H1 (cell line): ENCODE measurements around the gene OSTN. TPM values are rescaled to one million over a fixed set of nuclear protein-coding genes. Genes with fewer than 3 reads are reported as not detected.

ENCODE experiments used
- ASH2L ChIP-seq: fragments of 200-600, 300-600 bp; sonication (generic); IDR thresholded peaks from one replicate; pipeline ENCODE4 v1.7.1; 2017; ENCODE audit warnings: low read length
- polyA plus RNA-seq, 7 experiments: library from polyadenylated mRNA; depleted of rRNA in 3 of 7; stranded (reverse) in 5 of 7; unstranded in 2 of 7; fragments of >200 nt in 5 of 7; fragments of 200-250 nt in 2 of 7; gene quantifications; 1 replicate in 5 of 7; 2 replicates in 1 of 7; 4 replicates in 1 of 7; pipeline versions ENCODE4 v1.2.1 to v1.2.3, GENCODE V29; 2011 to 2013; ENCODE audit warnings: missing spikeins in 2 of 7, mixed read lengths in 2 of 7
- total RNA-seq: library from RNA; stranded (reverse); fragmentation: NEBNext Ultra II Directional; extraction: Animal tissue kit (Norgen Biotek cat#: 25700); gene quantifications from 2 replicates; pipeline ENCODE4 v1.2.1, GENCODE V29; 2021
- TF ChIP-seq, protein P1 (sequence below): fragments of 300-600 bp; sonication (generic); IDR thresholded peaks from 2 replicates; pipeline ENCODE4 v1.7.1; 2012; ENCODE audit warnings: low read length, moderate library complexity, mild to moderate bottlenecking, inconsistent platforms; ENCODE audit not compliant: insufficient replicate concordance

The OSTN gene
- total and polyA plus RNA-seq, 2 of the 8 experiments (the other 6 are each of a cell fraction or from before 2014, with no cell fraction given): not detected

DNA sequence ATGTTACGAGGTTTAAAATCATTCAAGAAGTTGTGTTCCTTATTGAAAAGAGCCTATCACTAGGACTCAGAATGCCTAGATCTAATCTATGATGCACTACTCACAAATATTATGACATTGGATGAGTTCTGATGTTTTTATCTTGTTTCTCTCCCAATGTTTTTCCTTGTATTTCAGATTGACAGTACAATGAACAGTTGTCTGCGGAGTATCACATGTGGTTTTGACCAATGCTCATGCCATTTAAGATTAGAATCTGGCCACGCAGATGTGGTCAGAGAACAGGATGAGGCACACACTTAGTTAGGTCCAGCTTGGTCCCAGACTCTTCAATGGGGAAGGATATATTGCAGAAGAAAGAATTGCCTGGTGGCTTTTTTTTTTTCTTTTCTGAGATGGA lies 104.6 kb downstream of the OSTN start (continued):
- TF ChIP-seq, protein P1, sequence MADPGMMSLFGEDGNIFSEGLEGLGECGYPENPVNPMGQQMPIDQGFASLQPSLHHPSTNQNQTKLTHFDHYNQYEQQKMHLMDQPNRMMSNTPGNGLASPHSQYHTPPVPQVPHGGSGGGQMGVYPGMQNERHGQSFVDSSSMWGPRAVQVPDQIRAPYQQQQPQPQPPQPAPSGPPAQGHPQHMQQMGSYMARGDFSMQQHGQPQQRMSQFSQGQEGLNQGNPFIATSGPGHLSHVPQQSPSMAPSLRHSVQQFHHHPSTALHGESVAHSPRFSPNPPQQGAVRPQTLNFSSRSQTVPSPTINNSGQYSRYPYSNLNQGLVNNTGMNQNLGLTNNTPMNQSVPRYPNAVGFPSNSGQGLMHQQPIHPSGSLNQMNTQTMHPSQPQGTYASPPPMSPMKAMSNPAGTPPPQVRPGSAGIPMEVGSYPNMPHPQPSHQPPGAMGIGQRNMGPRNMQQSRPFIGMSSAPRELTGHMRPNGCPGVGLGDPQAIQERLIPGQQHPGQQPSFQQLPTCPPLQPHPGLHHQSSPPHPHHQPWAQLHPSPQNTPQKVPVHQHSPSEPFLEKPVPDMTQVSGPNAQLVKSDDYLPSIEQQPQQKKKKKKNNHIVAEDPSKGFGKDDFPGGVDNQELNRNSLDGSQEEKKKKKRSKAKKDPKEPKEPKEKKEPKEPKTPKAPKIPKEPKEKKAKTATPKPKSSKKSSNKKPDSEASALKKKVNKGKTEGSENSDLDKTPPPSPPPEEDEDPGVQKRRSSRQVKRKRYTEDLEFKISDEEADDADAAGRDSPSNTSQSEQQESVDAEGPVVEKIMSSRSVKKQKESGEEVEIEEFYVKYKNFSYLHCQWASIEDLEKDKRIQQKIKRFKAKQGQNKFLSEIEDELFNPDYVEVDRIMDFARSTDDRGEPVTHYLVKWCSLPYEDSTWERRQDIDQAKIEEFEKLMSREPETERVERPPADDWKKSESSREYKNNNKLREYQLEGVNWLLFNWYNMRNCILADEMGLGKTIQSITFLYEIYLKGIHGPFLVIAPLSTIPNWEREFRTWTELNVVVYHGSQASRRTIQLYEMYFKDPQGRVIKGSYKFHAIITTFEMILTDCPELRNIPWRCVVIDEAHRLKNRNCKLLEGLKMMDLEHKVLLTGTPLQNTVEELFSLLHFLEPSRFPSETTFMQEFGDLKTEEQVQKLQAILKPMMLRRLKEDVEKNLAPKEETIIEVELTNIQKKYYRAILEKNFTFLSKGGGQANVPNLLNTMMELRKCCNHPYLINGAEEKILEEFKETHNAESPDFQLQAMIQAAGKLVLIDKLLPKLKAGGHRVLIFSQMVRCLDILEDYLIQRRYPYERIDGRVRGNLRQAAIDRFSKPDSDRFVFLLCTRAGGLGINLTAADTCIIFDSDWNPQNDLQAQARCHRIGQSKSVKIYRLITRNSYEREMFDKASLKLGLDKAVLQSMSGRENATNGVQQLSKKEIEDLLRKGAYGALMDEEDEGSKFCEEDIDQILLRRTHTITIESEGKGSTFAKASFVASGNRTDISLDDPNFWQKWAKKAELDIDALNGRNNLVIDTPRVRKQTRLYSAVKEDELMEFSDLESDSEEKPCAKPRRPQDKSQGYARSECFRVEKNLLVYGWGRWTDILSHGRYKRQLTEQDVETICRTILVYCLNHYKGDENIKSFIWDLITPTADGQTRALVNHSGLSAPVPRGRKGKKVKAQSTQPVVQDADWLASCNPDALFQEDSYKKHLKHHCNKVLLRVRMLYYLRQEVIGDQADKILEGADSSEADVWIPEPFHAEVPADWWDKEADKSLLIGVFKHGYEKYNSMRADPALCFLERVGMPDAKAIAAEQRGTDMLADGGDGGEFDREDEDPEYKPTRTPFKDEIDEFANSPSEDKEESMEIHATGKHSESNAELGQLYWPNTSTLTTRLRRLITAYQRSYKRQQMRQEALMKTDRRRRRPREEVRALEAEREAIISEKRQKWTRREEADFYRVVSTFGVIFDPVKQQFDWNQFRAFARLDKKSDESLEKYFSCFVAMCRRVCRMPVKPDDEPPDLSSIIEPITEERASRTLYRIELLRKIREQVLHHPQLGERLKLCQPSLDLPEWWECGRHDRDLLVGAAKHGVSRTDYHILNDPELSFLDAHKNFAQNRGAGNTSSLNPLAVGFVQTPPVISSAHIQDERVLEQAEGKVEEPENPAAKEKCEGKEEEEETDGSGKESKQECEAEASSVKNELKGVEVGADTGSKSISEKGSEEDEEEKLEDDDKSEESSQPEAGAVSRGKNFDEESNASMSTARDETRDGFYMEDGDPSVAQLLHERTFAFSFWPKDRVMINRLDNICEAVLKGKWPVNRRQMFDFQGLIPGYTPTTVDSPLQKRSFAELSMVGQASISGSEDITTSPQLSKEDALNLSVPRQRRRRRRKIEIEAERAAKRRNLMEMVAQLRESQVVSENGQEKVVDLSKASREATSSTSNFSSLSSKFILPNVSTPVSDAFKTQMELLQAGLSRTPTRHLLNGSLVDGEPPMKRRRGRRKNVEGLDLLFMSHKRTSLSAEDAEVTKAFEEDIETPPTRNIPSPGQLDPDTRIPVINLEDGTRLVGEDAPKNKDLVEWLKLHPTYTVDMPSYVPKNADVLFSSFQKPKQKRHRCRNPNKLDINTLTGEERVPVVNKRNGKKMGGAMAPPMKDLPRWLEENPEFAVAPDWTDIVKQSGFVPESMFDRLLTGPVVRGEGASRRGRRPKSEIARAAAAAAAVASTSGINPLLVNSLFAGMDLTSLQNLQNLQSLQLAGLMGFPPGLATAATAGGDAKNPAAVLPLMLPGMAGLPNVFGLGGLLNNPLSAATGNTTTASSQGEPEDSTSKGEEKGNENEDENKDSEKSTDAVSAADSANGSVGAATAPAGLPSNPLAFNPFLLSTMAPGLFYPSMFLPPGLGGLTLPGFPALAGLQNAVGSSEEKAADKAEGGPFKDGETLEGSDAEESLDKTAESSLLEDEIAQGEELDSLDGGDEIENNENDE: no peak
- TF ChIP-seq ASH2L: no peak
